GM21619 (cell line): ENCODE measurements around the gene OR1L6.

Experiments used
- ATAC-seq: cut with Tn5 transposase; IDR thresholded peaks from one replicate; pipeline ENCODE4 v1.9.1; 2021; ENCODE audit not compliant: unreplicated experiment

The OR1L6 gene

GRCh38 chr9:122742003-122742402 lies at the start of gene OR1L6:
Gene OR1L6 (plus strand): TSS chr9:122742303. CDS start chr9:122749848, 7,545 bp downstream.
- no peak for ATAC-seq

GRCh38 chr9:122695696-122696095 lies 46.4 kb upstream of the OR1L6 start:
- no peak for ATAC-seq

- no peak for ATAC-seq
These were observed 24.1 kb upstream of the OR1L6 start for GRCh38 chr9:122718038-122718437.

- ATAC-seq = no peak
These were observed 22.9 kb upstream of the OR1L6 start for GRCh38 chr9:122719218-122719617.

- ATAC-seq = no peak
These were observed 18.4 kb upstream of the OR1L6 start, which contains the start of gene OR1L4 for GRCh38 chr9:122723690-122724089. Gene OR1L4 (plus strand): TSS chr9:122723990. CDS start chr9:122723990, 0 bp downstream.

GRCh38 chr9:122754825-122755224 lies 12.7 kb downstream of the OR1L6 start:
- no peak for ATAC-seq

- ATAC-seq = no peak
These were observed 25.7 kb downstream of the OR1L6 start for GRCh38 chr9:122767817-122768216.

- no peak for ATAC-seq
These were observed 34.9 kb downstream of the OR1L6 start for GRCh38 chr9:122777052-122777451.

- no peak for ATAC-seq
These were observed 36.0 kb downstream of the OR1L6 start for GRCh38 chr9:122777935-122778627.

- no peak for ATAC-seq
These were observed 37.1 kb downstream of the OR1L6 start for GRCh38 chr9:122779181-122779580.

GRCh38 chr9:122780026-122780425 lies 37.9 kb downstream of the OR1L6 start:
- ATAC-seq = no peak

- ATAC-seq = no peak
These were observed 39.6 kb downstream of the OR1L6 start for GRCh38 chr9:122781671-122782070.

GRCh38 chr9:122785269-122785668 lies 43.2 kb downstream of the OR1L6 start:
- no peak for ATAC-seq

GRCh38 chr9:122786338-122786737 lies 44.2 kb downstream of the OR1L6 start:
- no peak for ATAC-seq

- ATAC-seq = no peak
These were observed 46.7 kb downstream of the OR1L6 start, which contains the start of gene OR5C1 for GRCh38 chr9:122788831-122789230. Gene OR5C1 (plus strand): TSS chr9:122788933. CDS start chr9:122788933, 0 bp downstream.

- ATAC-seq = no peak
These were observed 47.3 kb downstream of the OR1L6 start for GRCh38 chr9:122789256-122790046.

GRCh38 chr9:122791872-122792669 lies 50.0 kb downstream of the OR1L6 start:
- no peak for ATAC-seq

- ATAC-seq = no peak
These were observed 55.4 kb downstream of the OR1L6 start for GRCh38 chr9:122797316-122798063.
